ENCODE measurements around the gene AGA.

DNA sequence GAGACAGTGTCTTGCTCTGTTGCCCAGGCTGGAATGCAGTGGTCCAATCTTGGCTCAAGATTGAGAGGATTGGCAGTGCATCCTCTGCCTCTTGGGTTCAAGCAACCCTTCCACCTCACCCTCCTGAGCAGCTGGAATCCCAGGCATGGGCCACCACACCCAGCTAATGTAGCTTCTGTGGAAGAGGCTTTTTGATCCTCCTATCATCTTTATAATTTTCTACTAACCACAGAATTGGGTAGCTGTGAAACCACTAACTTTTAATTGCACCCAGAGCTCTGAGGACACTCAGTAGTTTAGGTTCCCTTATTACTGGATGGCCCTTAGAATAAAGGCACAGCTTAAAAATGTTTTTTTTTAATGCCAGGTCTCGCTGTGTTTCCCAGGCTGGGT is 8.9 kb upstream of the AGA start:
- TF ChIP-seq POLR2A (IDR thresholded peaks at IDR 0.05; ENCODE audit: low read length) = no peak
- TF ChIP-seq GATA1 (IDR thresholded peaks at IDR 0.05; ENCODE audit: low read depth, low read length) = no peak

Data from erythroblast (primary cell).